ENCODE results near the gene TMTC4. TPM values are rescaled to one million over a fixed set of nuclear protein-coding genes. Genes with fewer than 3 reads are reported as not detected.

Gene TMTC4, protein sequence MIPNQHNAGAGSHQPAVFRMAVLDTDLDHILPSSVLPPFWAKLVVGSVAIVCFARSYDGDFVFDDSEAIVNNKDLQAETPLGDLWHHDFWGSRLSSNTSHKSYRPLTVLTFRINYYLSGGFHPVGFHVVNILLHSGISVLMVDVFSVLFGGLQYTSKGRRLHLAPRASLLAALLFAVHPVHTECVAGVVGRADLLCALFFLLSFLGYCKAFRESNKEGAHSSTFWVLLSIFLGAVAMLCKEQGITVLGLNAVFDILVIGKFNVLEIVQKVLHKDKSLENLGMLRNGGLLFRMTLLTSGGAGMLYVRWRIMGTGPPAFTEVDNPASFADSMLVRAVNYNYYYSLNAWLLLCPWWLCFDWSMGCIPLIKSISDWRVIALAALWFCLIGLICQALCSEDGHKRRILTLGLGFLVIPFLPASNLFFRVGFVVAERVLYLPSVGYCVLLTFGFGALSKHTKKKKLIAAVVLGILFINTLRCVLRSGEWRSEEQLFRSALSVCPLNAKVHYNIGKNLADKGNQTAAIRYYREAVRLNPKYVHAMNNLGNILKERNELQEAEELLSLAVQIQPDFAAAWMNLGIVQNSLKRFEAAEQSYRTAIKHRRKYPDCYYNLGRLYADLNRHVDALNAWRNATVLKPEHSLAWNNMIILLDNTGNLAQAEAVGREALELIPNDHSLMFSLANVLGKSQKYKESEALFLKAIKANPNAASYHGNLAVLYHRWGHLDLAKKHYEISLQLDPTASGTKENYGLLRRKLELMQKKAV
- 1 to 10 TPM; 8.0 to 9.3 TPM for total RNA-seq
- 7.4 TPM for polyA plus RNA-seq (2013, experiment 1 of 2)
- 5.8 TPM for polyA plus RNA-seq (2013, experiment 2 of 2)
- 7.6 to 90.6 (median 32.3) reads per million in 172 experiments for total RNA-seq

- H3K9me3 Mint-ChIP-seq = no peaks in the 10 kb centered on the region
- Histone ChIP-seq H3K36me3 (ENCODE audit: insufficient read depth, low read length) (peaks cover 4% of the 10 kb centered on the region), H3K27ac (ENCODE audit: low read depth in 1 of 2, low read length in 2 of 2) (peak within 1 kb of the TSS; percentile 48 to 50), H3K4me3 (ENCODE audit: low read length) (peak within 1 kb of the TSS; percentile 94), H3K27me3 (ENCODE audit: control insufficient read depth in 1 of 2, insufficient read depth in 2 of 2, low read length in 2 of 2) (no peaks in the 10 kb centered on the region), H3K9me3 (ENCODE audit: control insufficient read depth in 1 of 2, insufficient read depth in 1 of 2, low read length in 2 of 2) (no peaks in the 10 kb centered on the region), H3K4me1 (ENCODE audit: insufficient read depth, low read length) (peaks cover 22% of the 10 kb centered on the region)
- ChIA-PET POLR2A (interaction anchor here (0.5 to 1.9 kb wide), 13 partner anchors 10 to 1922 kb away, joined by 3 to 22 read pairs (median 4); partner anchors contain the start of genes CLYBL, GGACT and TPP2), CTCF (interaction anchor here (1.1 to 1.6 kb wide), 8 partner anchors 14 to 1068 kb away, joined by 3 to 7 read pairs (median 4); partner anchors contain the start of gene CLYBL)
- H3K36me3 Mint-ChIP-seq (ENCODE audit: low read depth) = peaks cover 19% of the 10 kb centered on the region
- ATAC-seq (ENCODE audit: poor library complexity) (no peak), DNase-seq (no peak)
- peak within 1 kb of the TSS; percentile 98 for H3K4me3 Mint-ChIP-seq
- intact Hi-C loops (cut with DNase I, micrococcal nuclease) = loop anchor here (2.0 to 10.0 kb wide), 3 partner anchors 86 to 1720 kb away; partner anchors contain the start of genes GGACT (in 1 of the 2) and TM9SF2 (in 1 of the 2)
- H3K27me3 Mint-ChIP-seq = no peaks in the 10 kb centered on the region
- TF ChIP-seq, protein P1, sequence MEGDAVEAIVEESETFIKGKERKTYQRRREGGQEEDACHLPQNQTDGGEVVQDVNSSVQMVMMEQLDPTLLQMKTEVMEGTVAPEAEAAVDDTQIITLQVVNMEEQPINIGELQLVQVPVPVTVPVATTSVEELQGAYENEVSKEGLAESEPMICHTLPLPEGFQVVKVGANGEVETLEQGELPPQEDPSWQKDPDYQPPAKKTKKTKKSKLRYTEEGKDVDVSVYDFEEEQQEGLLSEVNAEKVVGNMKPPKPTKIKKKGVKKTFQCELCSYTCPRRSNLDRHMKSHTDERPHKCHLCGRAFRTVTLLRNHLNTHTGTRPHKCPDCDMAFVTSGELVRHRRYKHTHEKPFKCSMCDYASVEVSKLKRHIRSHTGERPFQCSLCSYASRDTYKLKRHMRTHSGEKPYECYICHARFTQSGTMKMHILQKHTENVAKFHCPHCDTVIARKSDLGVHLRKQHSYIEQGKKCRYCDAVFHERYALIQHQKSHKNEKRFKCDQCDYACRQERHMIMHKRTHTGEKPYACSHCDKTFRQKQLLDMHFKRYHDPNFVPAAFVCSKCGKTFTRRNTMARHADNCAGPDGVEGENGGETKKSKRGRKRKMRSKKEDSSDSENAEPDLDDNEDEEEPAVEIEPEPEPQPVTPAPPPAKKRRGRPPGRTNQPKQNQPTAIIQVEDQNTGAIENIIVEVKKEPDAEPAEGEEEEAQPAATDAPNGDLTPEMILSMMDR (IDR thresholded peaks at IDR 0.05) = no peak
- peak within 1 kb of the TSS; percentile 87 for H3K27ac Mint-ChIP-seq
- peaks cover 36% of the 10 kb centered on the region for H3K4me1 Mint-ChIP-seq (ENCODE audit: low read depth)
Observed at GRCh38 chr13:100674572-100674871, at the start of gene TMTC4. TMTC4 (minus strand) TSS chr13:100674795; CDS start chr13:100670362, 4,433 bp downstream.

GRCh38 chr13:100722517-100722916, 47.9 kb upstream of the TMTC4 start:
- ATAC-seq (ENCODE audit: poor library complexity) (no peak), DNase-seq (no peak)
- no peaks in the 10 kb centered on the region for H3K36me3 Mint-ChIP-seq (ENCODE audit: low read depth)
- Histone ChIP-seq H3K4me3 (ENCODE audit: low read length) (no peak overlapping the region), H3K4me1 (ENCODE audit: insufficient read depth, low read length) (no peaks in the 10 kb centered on the region), H3K36me3 (ENCODE audit: insufficient read depth, low read length) (no peaks in the 10 kb centered on the region), H3K27ac (ENCODE audit: low read depth in 1 of 2, low read length in 2 of 2) (no peak overlapping the region), H3K9me3 (ENCODE audit: control insufficient read depth in 1 of 2, insufficient read depth in 1 of 2, low read length in 2 of 2) (peaks cover 6 to 9% of the 10 kb centered on the region in 2 experiments), H3K27me3 (ENCODE audit: control insufficient read depth in 1 of 2, insufficient read depth in 2 of 2, low read length in 2 of 2) (no peaks in the 10 kb centered on the region)
- peaks cover 31% of the 10 kb centered on the region for H3K27me3 Mint-ChIP-seq
- ChIA-PET POLR2A (no interaction called here), CTCF (interaction anchor here (1.3 kb wide), 1 partner anchor 11 kb away, joined by 5 read pairs; no protein-coding TSS in a partner anchor)
- TF ChIP-seq, protein P1 (IDR thresholded peaks at IDR 0.05) = no peak
- no peak overlapping the region for H3K4me3 Mint-ChIP-seq
- H3K4me1 Mint-ChIP-seq (ENCODE audit: low read depth) = no peaks in the 10 kb centered on the region
- peaks cover 5% of the 10 kb centered on the region for H3K9me3 Mint-ChIP-seq
- intact Hi-C loops (cut with DNase I, micrococcal nuclease) = no loop called here
- no peak overlapping the region for H3K27ac Mint-ChIP-seq

GRCh38 chr13:100721885-100722512, 47.4 kb upstream of the TMTC4 start:
- TF ChIP-seq, protein P1 (IDR thresholded peaks at IDR 0.05) = peak; percentile 74
- Histone ChIP-seq H3K4me1 (ENCODE audit: insufficient read depth, low read length) (no peaks in the 10 kb centered on the region), H3K36me3 (ENCODE audit: insufficient read depth, low read length) (no peaks in the 10 kb centered on the region), H3K27me3 (ENCODE audit: control insufficient read depth in 1 of 2, insufficient read depth in 2 of 2, low read length in 2 of 2) (no peaks in the 10 kb centered on the region), H3K27ac (ENCODE audit: low read depth in 1 of 2, low read length in 2 of 2) (no peak overlapping the region), H3K4me3 (ENCODE audit: low read length) (no peak overlapping the region), H3K9me3 (ENCODE audit: control insufficient read depth in 1 of 2, insufficient read depth in 1 of 2, low read length in 2 of 2) (peaks cover 6 to 9% of the 10 kb centered on the region in 2 experiments)
- ChIA-PET POLR2A (no interaction called here), CTCF (interaction anchor here (1.3 kb wide), 1 partner anchor 12 kb away, joined by 5 read pairs; no protein-coding TSS in a partner anchor)
- no peaks in the 10 kb centered on the region for H3K4me1 Mint-ChIP-seq (ENCODE audit: low read depth)
- intact Hi-C loops (cut with DNase I, micrococcal nuclease) = no loop called here
- H3K4me3 Mint-ChIP-seq = no peak overlapping the region
- ATAC-seq (ENCODE audit: poor library complexity) (peak; percentile 48), DNase-seq (peak; percentile 3 to 69 (median 41))
- H3K27ac Mint-ChIP-seq = no peak overlapping the region
- peaks cover 3% of the 10 kb centered on the region for H3K9me3 Mint-ChIP-seq
- no peaks in the 10 kb centered on the region for H3K36me3 Mint-ChIP-seq (ENCODE audit: low read depth)
- H3K27me3 Mint-ChIP-seq = peaks cover 30% of the 10 kb centered on the region
